ENCODE measurements around the gene TMEM150B.

- TF ChIP-seq POLR2A (IDR thresholded peaks at IDR 0.05) (no peak), CTCF (IDR thresholded peaks at IDR 0.05) (no peak)
Observed at GRCh38 chr19:55311397-55311796, 13.7 kb downstream of the TMEM150B start.
